HG02943 (cell line): ENCODE measurements around the gene C5orf58.
A peak's percentile ranks its signal among the peaks of the same experiment; 100 is the strongest.

ENCODE experiments used
- ATAC-seq: cut with Tn5 transposase; IDR thresholded peaks from one replicate; pipeline ENCODE4 v1.9.1; 2021; ENCODE audit warnings: mild to moderate bottlenecking, low read depth, moderate library complexity; ENCODE audit not compliant: unreplicated experiment

Gene C5orf58

GRCh38 chr5:170278611-170279458, 46.0 kb downstream of the C5orf58 start:
- ATAC-seq = peak; percentile 96

GRCh38 chr5:170279459-170279817, 46.7 kb downstream of the C5orf58 start:
- ATAC-seq = no peak

- ATAC-seq = no peak
Measured at GRCh38 chr5:170280011-170280493, 47.3 kb downstream of the C5orf58 start.

GRCh38 chr5:170283296-170283695, 50.5 kb downstream of the C5orf58 start:
- ATAC-seq = no peak

DNA sequence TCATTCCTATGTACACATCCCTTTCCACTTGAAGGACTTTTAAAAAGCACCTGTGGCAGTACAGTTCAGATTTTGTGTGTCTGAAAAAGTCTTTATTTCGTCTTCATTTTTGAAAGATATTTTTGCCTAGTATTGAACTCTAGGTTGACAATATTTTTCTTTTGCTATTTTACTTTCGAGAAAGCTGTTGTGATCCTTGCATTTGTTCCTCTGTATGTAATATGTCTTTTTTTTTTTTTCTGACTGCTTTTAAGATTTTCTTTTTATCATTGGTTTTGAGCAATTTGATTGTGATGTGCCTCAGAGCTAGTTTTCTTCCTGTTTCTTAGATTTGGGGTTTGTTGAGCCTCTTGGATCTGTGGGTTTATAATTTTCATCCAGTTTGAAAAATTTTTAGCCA, 51.4 kb downstream of the C5orf58 start:
- no peak for ATAC-seq

- no peak for ATAC-seq
Measured at GRCh38 chr5:170285181-170285580, 52.4 kb downstream of the C5orf58 start.

DNA sequence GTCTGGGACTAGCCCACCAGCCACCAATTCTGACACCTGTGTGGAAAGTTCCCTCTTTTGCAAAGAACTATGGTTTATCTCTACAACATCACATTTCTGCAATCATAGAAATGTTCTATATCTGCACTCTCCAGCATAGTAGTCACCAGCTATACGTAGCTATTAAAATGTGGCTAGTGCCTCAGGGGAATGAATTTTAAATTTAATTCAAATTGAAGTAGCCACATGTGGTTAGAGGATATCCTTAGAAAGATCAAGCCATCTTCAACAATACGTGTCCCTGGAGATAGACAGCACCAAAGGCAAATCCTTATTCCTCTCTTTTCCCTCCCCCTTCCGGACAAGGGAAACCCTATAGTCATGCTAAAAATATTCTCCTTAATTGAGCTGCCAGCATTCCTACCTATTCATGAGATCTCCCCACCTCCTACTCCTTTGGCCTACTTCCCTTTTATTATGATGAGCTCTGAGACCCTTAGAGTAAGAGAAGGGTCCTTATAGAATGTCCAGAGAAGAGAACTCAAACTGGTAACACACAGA, 53.7 kb downstream of the C5orf58 start:
- ATAC-seq = no peak

GRCh38 chr5:170287532-170287931, 54.7 kb downstream of the C5orf58 start:
- ATAC-seq = no peak

GRCh38 chr5:170288151-170288550, 55.4 kb downstream of the C5orf58 start:
- ATAC-seq = no peak

DNA sequence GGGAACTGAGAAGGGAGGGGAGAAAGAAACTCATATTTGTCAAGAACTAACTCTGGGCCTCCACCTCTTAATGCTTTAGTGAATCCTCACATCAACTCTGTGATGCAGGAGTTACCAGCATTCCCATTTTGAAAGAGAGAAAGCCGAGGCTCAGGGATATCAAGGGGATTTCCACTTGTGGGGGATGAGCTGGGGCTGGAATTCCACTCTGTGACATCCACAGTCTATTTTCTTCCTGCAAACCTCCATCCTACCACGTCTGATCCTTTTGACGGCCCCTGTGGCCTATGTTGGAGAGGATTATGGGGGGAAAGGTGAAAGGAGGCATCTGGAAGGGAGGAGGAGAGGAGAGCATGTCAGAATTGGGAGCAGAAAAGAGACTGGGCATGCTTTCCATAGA, 55.8 kb downstream of the C5orf58 start:
- no peak for ATAC-seq

DNA sequence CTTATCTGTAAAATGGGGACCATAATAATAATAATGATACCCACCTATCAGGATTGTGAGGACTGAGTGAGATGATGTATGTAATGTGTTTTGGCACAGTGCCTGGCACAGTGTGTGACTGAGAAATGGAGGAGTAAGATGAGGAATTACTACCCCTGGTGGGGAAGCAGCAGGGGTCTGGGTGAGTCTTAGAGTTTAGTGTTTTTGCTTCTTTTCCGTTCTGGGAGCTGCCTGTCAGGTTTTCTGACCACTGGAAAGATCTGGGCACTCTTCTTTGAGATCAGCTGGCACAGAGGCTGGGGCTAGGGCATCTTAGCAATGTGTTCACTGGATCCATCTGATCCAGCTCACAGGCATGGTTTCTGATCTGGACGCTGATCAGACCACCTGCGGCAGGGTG, 56.3 kb downstream of the C5orf58 start:
- no peak for ATAC-seq

DNA sequence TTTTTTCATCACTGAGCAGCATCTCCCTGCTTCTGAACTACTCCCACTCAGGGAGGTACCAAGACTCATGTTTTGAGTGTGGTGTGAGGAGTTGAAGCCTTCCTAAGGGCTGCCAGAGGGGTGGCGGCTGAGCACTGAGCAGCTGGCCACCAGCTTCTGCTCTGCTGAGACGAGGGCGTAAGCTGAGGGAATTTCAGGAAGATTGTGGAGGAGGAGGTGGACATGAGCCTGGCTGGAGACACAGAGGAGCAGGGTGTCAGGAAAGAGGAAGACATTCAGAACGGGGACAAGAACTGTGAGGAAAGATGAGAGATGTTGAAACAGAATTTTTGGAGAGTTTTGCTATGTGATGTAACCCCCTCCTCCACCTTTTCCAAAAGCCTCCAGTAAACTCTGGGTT, 57.0 kb downstream of the C5orf58 start:
- no peak for ATAC-seq

- ATAC-seq = no peak
Measured at GRCh38 chr5:170290498-170290897, 57.7 kb downstream of the C5orf58 start.

DNA sequence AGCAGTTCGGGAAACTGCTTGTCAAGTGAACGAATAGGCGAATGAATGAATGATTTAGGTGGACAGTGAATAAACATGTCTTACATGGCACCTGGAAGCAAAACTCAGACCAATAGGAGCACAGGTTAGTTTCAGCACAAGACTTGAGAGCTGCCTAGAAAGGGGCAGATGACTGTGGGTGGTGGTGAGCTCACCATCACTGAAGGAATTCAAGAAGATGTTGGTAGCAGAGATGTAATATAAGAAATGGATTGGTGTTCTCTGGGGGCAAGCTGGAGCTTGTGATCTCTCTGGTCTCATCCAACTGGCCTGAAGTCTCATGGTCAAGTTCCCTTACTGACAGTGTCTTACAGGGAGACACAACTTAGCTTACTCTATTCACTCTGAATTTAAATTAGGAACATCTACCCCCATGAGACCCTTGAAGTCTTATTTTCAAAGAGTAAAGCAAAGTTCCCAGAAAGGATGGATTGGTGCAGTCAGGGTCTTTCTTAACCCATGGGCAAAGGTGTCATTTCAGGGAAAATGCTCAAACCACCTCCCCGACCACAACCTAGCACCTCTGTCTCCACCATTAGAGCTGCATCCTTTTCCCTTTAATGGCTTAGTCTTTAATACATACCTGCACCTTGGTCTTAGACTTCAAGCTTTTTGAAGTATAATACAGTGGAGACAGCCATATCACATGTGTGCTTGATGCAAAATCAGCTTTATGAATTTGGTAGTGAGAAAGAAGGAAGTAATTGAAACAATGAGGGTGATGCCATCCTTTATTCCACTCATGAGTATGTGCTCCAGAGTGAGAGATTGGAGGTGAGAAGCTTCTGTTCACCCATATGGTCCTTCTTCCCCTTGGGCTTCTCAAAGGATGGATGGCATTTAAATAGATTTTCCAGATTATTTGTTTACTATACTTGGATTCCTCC, 59.7 kb downstream of the C5orf58 start:
- no peak for ATAC-seq

- ATAC-seq = peak; percentile 80
Measured at GRCh38 chr5:170293273-170293672, 60.5 kb downstream of the C5orf58 start.

DNA sequence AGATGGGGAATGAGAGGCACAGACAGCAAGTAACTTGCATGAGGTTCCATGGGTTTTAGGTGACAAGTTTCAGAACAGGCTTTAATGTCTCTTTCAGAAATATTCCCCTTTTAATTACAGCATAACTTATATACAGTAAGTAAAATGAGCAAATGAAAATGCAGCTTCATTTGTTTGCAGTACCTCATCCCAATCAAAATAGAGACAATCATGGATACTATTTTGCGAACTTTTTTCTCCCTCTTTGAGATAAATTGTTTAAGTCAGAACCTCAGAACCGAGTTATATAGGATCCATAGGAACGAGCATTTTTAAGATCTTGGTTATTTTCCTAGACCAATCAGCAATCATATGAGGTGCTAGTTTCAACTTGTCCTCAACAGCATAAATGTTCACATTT, 61.3 kb downstream of the C5orf58 start:
- no peak for ATAC-seq

GRCh38 chr5:170294556-170294955, 61.8 kb downstream of the C5orf58 start:
- ATAC-seq = no peak
